HG03521 (cell line): ENCODE results near the gene SHISA3.

Experiments
- ATAC-seq: cut with Tn5 transposase; IDR thresholded peaks from one replicate; pipeline ENCODE4 v1.9.1; 2021; ENCODE audit warnings: mild to moderate bottlenecking, moderate library complexity; ENCODE audit not compliant: unreplicated experiment

SHISA3 gene

GRCh38 chr4:42391355-42391664 is 6.0 kb upstream of the SHISA3 start:
- no peak for ATAC-seq

- ATAC-seq = no peak
Measured at GRCh38 chr4:42391981-42392380, 5.3 kb upstream of the SHISA3 start.

GRCh38 chr4:42392436-42392835 is 4.9 kb upstream of the SHISA3 start:
- no peak for ATAC-seq

GRCh38 chr4:42395595-42395994 is 1.7 kb upstream of the SHISA3 start:
- ATAC-seq = no peak

- no peak for ATAC-seq
Measured at GRCh38 chr4:42396361-42396751, 932 bp upstream of the SHISA3 start.

- peak; percentile 42 for ATAC-seq
Measured at GRCh38 chr4:42397635-42398170, 415 bp downstream of the SHISA3 start.

- peak; percentile 39 for ATAC-seq
Measured at GRCh38 chr4:42398171-42398870, 1.0 kb downstream of the SHISA3 start.

- ATAC-seq = no peak
Measured at GRCh38 chr4:42398871-42399331, 1.6 kb downstream of the SHISA3 start.

- no peak for ATAC-seq
Measured at GRCh38 chr4:42399393-42399792, 2.1 kb downstream of the SHISA3 start.

- no peak for ATAC-seq
Measured at GRCh38 chr4:42401171-42401570, 3.9 kb downstream of the SHISA3 start.

GRCh38 chr4:42404001-42404400 is 6.7 kb downstream of the SHISA3 start:
- ATAC-seq = no peak

GRCh38 chr4:42410446-42410845 is 13.2 kb downstream of the SHISA3 start:
- no peak for ATAC-seq

- no peak for ATAC-seq
Measured at GRCh38 chr4:42411803-42412202, 14.5 kb downstream of the SHISA3 start.

- ATAC-seq = no peak
Measured at GRCh38 chr4:42412251-42412650, 15.0 kb downstream of the SHISA3 start.

- ATAC-seq = no peak
Measured at GRCh38 chr4:42415281-42415680, 18.0 kb downstream of the SHISA3 start.

- no peak for ATAC-seq
Measured at GRCh38 chr4:42416017-42416416, 18.7 kb downstream of the SHISA3 start.

GRCh38 chr4:42417550-42417949 is 20.3 kb downstream of the SHISA3 start:
- no peak for ATAC-seq

- ATAC-seq = no peak
Measured at GRCh38 chr4:42420140-42420539, 22.9 kb downstream of the SHISA3 start.

GRCh38 chr4:42425146-42426065 is 28.1 kb downstream of the SHISA3 start:
- no peak for ATAC-seq

- ATAC-seq = no peak
Measured at GRCh38 chr4:42428036-42428435, 30.7 kb downstream of the SHISA3 start.

GRCh38 chr4:42436928-42437565 is 39.8 kb downstream of the SHISA3 start:
- no peak for ATAC-seq
